HG03442 (cell line): ENCODE data around the gene MRPS34.
A peak's percentile ranks its signal among the peaks of the same experiment; 100 is the strongest.
"Not testable (repeated sequence)": the region's sequence is repeated elsewhere in the genome, so short reads cannot be mapped to it uniquely, and the experiment has no call there.

Experiments used
- ATAC-seq: cut with Tn5 transposase; IDR thresholded peaks from one replicate; pipeline ENCODE4 v1.9.1; 2021; ENCODE audit warnings: mild to moderate bottlenecking, moderate library complexity; ENCODE audit not compliant: unreplicated experiment

Gene MRPS34

GRCh38 chr16:1772908-1773702, at the start of gene MRPS34:
Gene MRPS34, minus strand, starts transcription at chr16:1773134. Its CDS starts 15 bp downstream, at chr16:1773119.
- peak; percentile 37 for ATAC-seq

- ATAC-seq: no peak
These were observed 49.1 kb upstream of the MRPS34 start for GRCh38 chr16:1821861-1822611.

GRCh38 chr16:1820946-1821290, 48.0 kb upstream of the MRPS34 start:
- no peak for ATAC-seq

- ATAC-seq: no peak
These were observed 47.4 kb upstream of the MRPS34 start for GRCh38 chr16:1820096-1820945.

GRCh38 chr16:1819611-1820010, 46.7 kb upstream of the MRPS34 start:
- no peak for ATAC-seq

- no peak for ATAC-seq
These were observed 46.1 kb upstream of the MRPS34 start for GRCh38 chr16:1818873-1819525.

GRCh38 chr16:1818204-1818872, 45.4 kb upstream of the MRPS34 start:
- no peak for ATAC-seq

GRCh38 chr16:1817716-1818115, 44.8 kb upstream of the MRPS34 start:
- ATAC-seq: no peak

GRCh38 chr16:1817276-1817589, 44.3 kb upstream of the MRPS34 start:
- no peak for ATAC-seq

- ATAC-seq: no peak
These were observed 43.7 kb upstream of the MRPS34 start for GRCh38 chr16:1816396-1817275.

- ATAC-seq: no peak
These were observed 42.5 kb upstream of the MRPS34 start for GRCh38 chr16:1815461-1815860.

- ATAC-seq: no peak
These were observed 39.8 kb upstream of the MRPS34 start for GRCh38 chr16:1812732-1813163.

- ATAC-seq: no peak
These were observed 37.6 kb upstream of the MRPS34 start for GRCh38 chr16:1810536-1810935.

- no peak for ATAC-seq
These were observed 37.2 kb upstream of the MRPS34 start for GRCh38 chr16:1810106-1810505.

- no peak for ATAC-seq
These were observed 36.4 kb upstream of the MRPS34 start for GRCh38 chr16:1809281-1809801.

- no peak for ATAC-seq
These were observed 35.8 kb upstream of the MRPS34 start for GRCh38 chr16:1808691-1809090.

GRCh38 chr16:1807626-1808025, 34.7 kb upstream of the MRPS34 start:
- ATAC-seq: no peak

GRCh38 chr16:1800701-1801100, 27.8 kb upstream of the MRPS34 start:
- ATAC-seq: no peak

- ATAC-seq: not testable (repeated sequence)
These were observed 26.3 kb upstream of the MRPS34 start for GRCh38 chr16:1799263-1799662.
